Thoracic aorta (tissue), 2 donors: ENCODE measurements around the gene CDC42SE1. TPM values are rescaled to one million over a fixed set of nuclear protein-coding genes. Genes with fewer than 3 reads are reported as not detected.

Experiments
- ATAC-seq: fragments of 150-250 bp; one replicate; pipeline ENCODE4 v1.8.0; 2017; ENCODE audit warnings: low read depth; ENCODE audit not compliant: insufficient number of reproducible peaks, low FRiP score
- DNase-seq: peaks from one replicate; pipeline ENCODE4 v3.0.0-alpha.2; 2020; ENCODE audit warnings: low spot score
- H3K27ac ChIP-seq, 2 donors: fragments of 200-600 bp; sonication (generic); 1 replicate in 1 of 2; 2 replicates in 1 of 2; pipeline ENCODE4 v1.5.1; 2016; ENCODE audit warnings: mild to moderate bottlenecking in 2 of 2, moderate library complexity in 2 of 2
- H3K27me3 ChIP-seq: fragments of 200-600 bp; sonication (generic); replicated peaks from 2 replicates; pipeline ENCODE4 v1.6.0; 2016; ENCODE audit warnings: mild to moderate bottlenecking; ENCODE audit not compliant: insufficient read depth
- H3K36me3 ChIP-seq: fragments of 200-600 bp; sonication (generic); one replicate; pipeline ENCODE4 v1.5.1; 2016
- H3K4me1 ChIP-seq, 2 donors: fragments of 200-600 bp; sonication (generic); 1 replicate in 1 of 2; 2 replicates in 1 of 2; pipeline versions ENCODE4 v1.5.1 to v1.6.0; 2016; ENCODE audit warnings: low read depth in 2 of 2, mild to moderate bottlenecking in 1 of 2; ENCODE audit not compliant: control insufficient read depth in 1 of 2
- H3K4me3 ChIP-seq: fragments of 200-600 bp; sonication (generic); 2 replicates; pipeline ENCODE4 v1.5.1; 2016; ENCODE audit warnings: mild to moderate bottlenecking
- H3K9me3 ChIP-seq: fragments of 200-600 bp; sonication (generic); 2 replicates; pipeline ENCODE4 v1.5.1; 2016
- CTCF ChIP-seq: fragments of 200-600 bp; sonication (generic); IDR thresholded peaks from one replicate; pipeline ENCODE4 v1.5.1; 2019; ENCODE audit warnings: antibody characterized with exemption
- total RNA-seq, 2 donors: library from RNA; depleted of rRNA; stranded (reverse); fragments of >200 nt; gene quantifications; one replicate each; pipeline versions ENCODE4 v1.1.0 to v1.2.3, GENCODE V29; 2016

CDC42SE1 gene
- total RNA-seq, 2 donors from 2014 or later = 66.2 to 134 TPM

GRCh38 chr1:151065089-151065645 lies 5.7 kb upstream of the CDC42SE1 start:
- ATAC-seq = no peak
- TF ChIP-seq CTCF = no peak

GRCh38 chr1:151062741-151063371 lies 3.4 kb upstream of the CDC42SE1 start:
- Histone ChIP-seq H3K4me1 (peaks cover 4 to 32% of the 10 kb centered on the region in 2 donors), H3K27ac (peak overlapping the region; percentile 65 to 71), H3K4me3 (no peak overlapping the region), H3K36me3 (no peaks in the 10 kb centered on the region), H3K9me3 (no peaks in the 10 kb centered on the region), H3K27me3 (no peaks in the 10 kb centered on the region)
- TF ChIP-seq CTCF = no peak
- peak; percentile 52 for ATAC-seq
- DNase-seq = no peak

More at GRCh38 chr1:151065089-151065645, 5.7 kb upstream of the CDC42SE1 start:
- H3K36me3 ChIP-seq = no peaks in the 10 kb centered on the region
- no peaks in the 10 kb centered on the region for H3K9me3 ChIP-seq
- no peak overlapping the region for H3K27ac ChIP-seq
- no peak for DNase-seq
- peaks cover 4 to 33% of the 10 kb centered on the region in 2 donors for H3K4me1 ChIP-seq
- H3K4me3 ChIP-seq = no peak overlapping the region
- H3K27me3 ChIP-seq = no peaks in the 10 kb centered on the region

GRCh38 chr1:151061704-151062103 lies 2.3 kb upstream of the CDC42SE1 start:
- H3K36me3 ChIP-seq = no peaks in the 10 kb centered on the region
- DNase-seq (no peak), ATAC-seq (no peak)
- no peak overlapping the region for H3K4me3 ChIP-seq
- no peaks in the 10 kb centered on the region for H3K9me3 ChIP-seq
- H3K27ac ChIP-seq = peak overlapping the region in 1 of 2 donors; percentile 65
- peaks cover 11 to 43% of the 10 kb centered on the region in 2 donors for H3K4me1 ChIP-seq
- H3K27me3 ChIP-seq = no peaks in the 10 kb centered on the region
- no peak for TF ChIP-seq CTCF

- no peak for TF ChIP-seq CTCF
- no peak for ATAC-seq
- Histone ChIP-seq H3K27ac (peak overlapping the region; percentile 94 to 99), H3K4me3 (peak overlapping the region; percentile 100), H3K27me3 (no peaks in the 10 kb centered on the region), H3K4me1 (peaks cover 19 to 52% of the 10 kb centered on the region in 2 donors), H3K36me3 (peaks cover 2% of the 10 kb centered on the region), H3K9me3 (no peaks in the 10 kb centered on the region)
- DNase-seq = no peak
Measured at GRCh38 chr1:151060657-151061421, 1.4 kb upstream of the CDC42SE1 start.

GRCh38 chr1:151060007-151060656 lies 710 bp upstream of the CDC42SE1 start, which contains the start of gene MLLT11:
MLLT11 (plus strand) TSS chr1:151060397; CDS start chr1:151067225, 6,828 bp downstream.
- TF ChIP-seq CTCF = no peak
- Histone ChIP-seq H3K4me1 (peaks cover 25 to 59% of the 10 kb centered on the region in 2 donors), H3K36me3 (peaks cover 9% of the 10 kb centered on the region), H3K27me3 (no peaks in the 10 kb centered on the region), H3K9me3 (no peaks in the 10 kb centered on the region), H3K4me3 (peak within 1 kb of the TSS; percentile 100), H3K27ac (peak within 1 kb of the TSS; percentile 94 to 99)
- peak; percentile 25 for ATAC-seq
- DNase-seq = no peak
